MG63 (cell line): ENCODE measurements around the gene ORM1. TPM values are rescaled to one million over a fixed set of nuclear protein-coding genes. Genes with fewer than 3 reads are reported as not detected.

ENCODE experiments used
- DNase-seq: peaks from one replicate; pipeline ENCODE4 v3.0.0-alpha.2; 2020
- H3K27me3 ChIP-seq: fragments of 250-450 bp; sonication (Bioruptor Pico); 2 replicates; pipeline ENCODE4 v1.5.1; 2020; ENCODE audit warnings: mild to moderate bottlenecking, moderate library complexity
- H3K36me3 ChIP-seq: fragments of 250-450 bp; sonication (Bioruptor Pico); 2 replicates; pipeline ENCODE4 v1.5.1; 2020; ENCODE audit warnings: mild to moderate bottlenecking, moderate library complexity
- H3K4me3 ChIP-seq: fragments of 250-450 bp; sonication (Bioruptor Pico); 2 replicates; pipeline ENCODE4 v1.5.1; 2020; ENCODE audit warnings: mild to moderate bottlenecking, moderate library complexity
- H3K9me3 ChIP-seq: fragments of 250-450 bp; sonication (Bioruptor Pico); 2 replicates; pipeline ENCODE4 v1.5.1; 2020; ENCODE audit warnings: mild to moderate bottlenecking, moderate library complexity
- total RNA-seq: library from RNA; depleted of rRNA; stranded (reverse); fragments of >200 nt; shearing (Covaris generic); gene quantifications from 2 replicates; pipeline ENCODE4 v1.2.3, GENCODE V29; 2014; ENCODE audit warnings: low replicate concordance; rRNA removed

ORM1 gene
- total RNA-seq, 1 experiment from 2014 or later: not detected

DNA sequence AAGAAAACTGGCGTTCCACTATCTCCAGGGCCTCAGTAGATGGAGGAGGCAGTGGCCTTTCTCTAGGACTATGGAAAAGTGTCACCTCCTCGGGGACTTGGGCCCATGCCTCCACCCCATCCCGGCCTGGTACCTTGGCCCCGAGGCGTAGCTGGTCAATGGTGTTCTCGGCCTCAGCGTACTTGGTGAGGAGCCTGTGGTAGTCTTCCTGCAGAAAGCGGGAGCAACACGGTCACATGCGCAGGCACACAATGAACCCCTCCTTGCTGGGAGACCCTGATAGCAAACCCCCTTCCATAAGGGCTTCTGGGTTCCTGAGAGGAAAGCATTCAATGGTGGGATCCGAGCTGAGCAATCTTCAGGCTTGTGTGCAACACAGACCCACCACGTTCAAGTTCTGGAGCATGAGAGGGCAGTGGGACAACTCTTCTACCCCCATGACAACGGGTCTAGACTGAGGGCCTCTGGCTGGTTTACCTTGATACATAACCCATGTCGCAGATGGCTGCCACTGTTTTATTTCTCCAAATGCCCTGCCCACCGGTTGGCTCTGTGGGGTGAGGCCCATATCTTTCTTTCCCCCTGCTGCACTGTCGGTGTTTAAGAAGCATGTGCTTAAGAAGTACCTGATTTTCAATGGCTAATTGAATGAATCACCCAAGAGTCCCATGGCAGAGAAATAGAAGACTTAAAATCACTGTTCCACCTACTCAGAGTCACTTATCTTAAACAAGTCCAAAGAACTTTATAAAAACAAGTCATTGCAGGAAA lies 51.2 kb downstream of the ORM1 start:
- H3K4me3 ChIP-seq: no peak overlapping the region
- no peaks in the 10 kb centered on the region for H3K9me3 ChIP-seq
- H3K36me3 ChIP-seq: no peaks in the 10 kb centered on the region
- no peak for DNase-seq
- no peaks in the 10 kb centered on the region for H3K27me3 ChIP-seq

GRCh38 chr9:114374936-114375335 lies 52.0 kb downstream of the ORM1 start:
- H3K36me3 ChIP-seq: no peaks in the 10 kb centered on the region
- H3K27me3 ChIP-seq: no peaks in the 10 kb centered on the region
- no peak overlapping the region for H3K4me3 ChIP-seq
- no peaks in the 10 kb centered on the region for H3K9me3 ChIP-seq
- DNase-seq: no peak

DNA sequence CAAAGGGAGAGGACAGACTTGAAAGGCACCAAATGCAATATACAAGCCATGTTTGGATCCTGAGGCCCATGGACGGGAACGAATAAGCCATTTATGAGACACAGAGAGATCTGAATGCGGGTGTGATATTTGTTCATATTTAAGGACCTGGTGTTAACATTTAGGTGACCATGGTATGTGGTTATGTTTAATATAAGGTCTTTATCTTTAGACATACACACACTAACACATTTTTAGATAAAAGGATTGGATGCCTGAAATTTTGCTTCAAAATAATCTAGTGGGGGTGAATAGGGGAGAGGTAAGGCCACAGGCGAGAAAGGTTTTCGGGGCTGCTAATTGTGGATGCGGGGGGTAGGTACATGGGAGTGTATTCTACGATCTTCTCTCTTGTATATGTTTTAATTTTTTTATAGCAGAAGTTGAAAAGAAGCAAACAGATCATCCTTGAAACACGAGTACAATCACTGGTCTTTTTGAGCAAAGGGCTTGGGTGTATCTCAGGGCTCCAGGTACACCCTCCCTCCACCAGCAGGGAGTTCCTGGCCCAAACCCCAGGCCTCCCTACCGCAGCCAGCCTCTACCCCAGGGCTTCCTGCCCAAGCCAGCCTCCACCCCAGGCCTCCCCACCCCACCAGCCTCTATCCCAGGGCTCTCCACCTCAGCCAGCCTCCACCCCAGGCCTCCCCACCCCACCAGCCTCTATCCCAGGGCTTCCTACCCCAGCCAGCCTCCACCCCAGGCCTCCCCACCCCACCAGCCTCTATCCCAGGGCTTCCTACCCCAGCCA lies 52.7 kb downstream of the ORM1 start:
- no peak for DNase-seq
- Histone ChIP-seq H3K36me3 (no peaks in the 10 kb centered on the region), H3K4me3 (no peak overlapping the region), H3K27me3 (no peaks in the 10 kb centered on the region), H3K9me3 (no peaks in the 10 kb centered on the region)

Other genes starting within 250 kb of the ORM1 start
- gene AMBP, start 244.8 kb upstream of the ORM1 start, total RNA-seq: 0.26 TPM in 1 of 2 replicates, not detected in the other
- not detected in 2 replicates for gene KIF12, start 223.8 kb upstream of the ORM1 start, total RNA-seq
- 1.1 and 1.3 TPM in 2 replicates for gene COL27A1, start 167.6 kb upstream of the ORM1 start, total RNA-seq
- gene ORM2, start 6.8 kb downstream of the ORM1 start, total RNA-seq: not detected in 2 replicates
- 0.17 and 1.4 TPM in 2 replicates for gene AKNA, start 64.9 kb downstream of the ORM1 start, total RNA-seq
- 1.9 and 2.1 TPM in 2 replicates for gene WHRN, start 182.4 kb downstream of the ORM1 start, total RNA-seq